IPS-11a (cell line): ENCODE measurements around the gene NECTIN4.
"Not testable (repeated sequence)": the region's sequence is repeated elsewhere in the genome, so short reads cannot be mapped to it uniquely, and the experiment has no call there.

Experiments
- H3K4me3 ChIP-seq: one replicate; pipeline ENCODE4 v1.5.1; 2013; ENCODE audit warnings: low read depth, low read length, control low read depth

NECTIN4 gene

DNA sequence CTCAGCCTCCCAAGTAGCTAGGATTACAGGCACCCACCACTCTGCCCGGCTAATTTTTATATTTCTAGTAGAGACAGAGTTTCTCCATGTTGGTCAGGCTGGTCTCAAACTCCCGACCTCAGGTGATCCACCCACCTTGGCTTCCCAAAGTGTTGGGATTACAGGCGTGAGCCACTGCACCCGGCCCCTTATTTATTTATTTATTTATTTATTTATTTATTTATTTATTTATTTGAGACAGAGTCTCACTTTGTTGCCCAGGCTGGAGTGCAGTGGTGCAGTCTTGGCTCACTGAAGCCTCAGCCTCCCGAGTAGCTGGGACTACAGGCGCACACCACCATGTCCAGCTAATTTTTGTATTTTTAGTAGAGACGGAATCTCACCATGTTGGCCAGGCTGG lies 23.7 kb downstream of the NECTIN4 start:
- not testable (repeated sequence) for H3K4me3 ChIP-seq

DNA sequence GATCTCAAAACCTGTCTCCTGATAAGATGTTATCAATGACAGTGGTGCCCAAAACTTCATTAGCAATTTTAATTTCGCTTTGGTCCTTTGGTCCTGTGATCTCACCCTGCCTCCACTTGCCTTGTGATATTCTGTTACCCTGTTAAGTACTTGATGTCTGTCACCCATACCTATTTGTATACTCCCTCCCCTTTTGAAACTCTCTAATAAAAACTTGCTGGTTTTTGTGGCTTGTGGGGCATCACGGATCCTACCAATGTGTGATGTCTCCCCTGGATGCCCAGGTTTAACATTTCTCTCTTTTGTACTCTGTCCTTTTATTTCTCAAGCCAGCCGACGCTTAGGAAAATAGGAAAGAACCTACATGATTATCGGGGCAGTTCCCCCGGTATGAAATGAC lies 25.4 kb downstream of the NECTIN4 start:
- H3K4me3 ChIP-seq: not testable (repeated sequence)

DNA sequence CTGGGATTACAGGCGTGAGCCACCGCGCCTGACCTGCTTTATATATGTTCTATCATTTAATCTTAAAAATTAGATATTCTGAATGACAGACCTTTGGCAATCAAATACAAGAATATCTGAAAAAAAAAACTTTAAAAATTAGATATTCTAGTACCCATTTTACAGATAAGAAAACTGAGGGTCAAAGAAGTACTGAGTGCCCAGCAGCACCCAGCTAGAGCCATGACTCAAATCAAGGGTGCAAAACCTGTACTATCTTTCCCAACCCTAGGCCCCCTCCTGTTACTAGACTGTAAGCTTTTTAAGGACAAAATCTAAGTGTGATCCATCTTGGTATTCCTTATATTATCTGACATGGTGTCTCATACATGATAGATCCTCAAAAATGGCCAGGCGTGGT lies 27.9 kb downstream of the NECTIN4 start:
- H3K4me3 ChIP-seq: no peak overlapping the region

DNA sequence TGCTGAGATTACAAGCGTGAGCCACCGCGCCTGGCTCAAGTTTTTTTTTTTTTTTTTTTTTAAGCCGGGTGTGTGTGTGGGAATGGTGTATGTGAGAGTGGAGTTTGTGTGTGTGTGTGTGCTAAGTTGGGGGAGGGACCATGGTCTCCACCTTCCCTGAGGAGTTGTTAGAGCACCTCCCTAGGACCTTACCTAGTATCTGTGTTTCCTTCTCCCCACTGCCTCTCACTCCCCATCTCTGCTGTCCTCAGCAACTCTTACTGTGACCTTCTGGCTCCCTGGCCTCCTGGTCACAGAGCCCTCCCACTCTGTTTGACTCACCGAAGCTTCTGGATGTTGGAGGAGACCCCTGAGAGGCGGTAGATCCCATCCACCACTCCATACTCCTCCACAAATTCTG lies 30.1 kb downstream of the NECTIN4 start:
- no peak overlapping the region for H3K4me3 ChIP-seq

DNA sequence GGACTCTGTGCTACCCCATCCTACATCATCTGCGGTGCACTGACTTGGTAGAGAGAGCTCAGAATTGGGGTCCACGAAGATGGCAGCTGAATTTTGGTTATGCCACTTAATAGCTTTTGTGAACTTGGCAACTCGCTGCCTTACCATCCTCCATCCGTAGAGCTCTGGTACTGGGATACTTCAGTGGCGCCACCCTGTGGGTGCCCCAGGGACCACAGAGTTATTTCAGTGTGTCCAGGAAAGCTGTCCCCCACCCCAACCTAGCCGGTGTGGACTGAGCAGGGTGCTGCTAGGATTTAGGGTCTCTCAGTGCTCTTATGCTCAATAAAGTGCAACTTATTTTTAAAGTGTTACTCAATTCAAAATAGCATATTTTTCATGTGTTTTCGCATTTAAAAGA lies 34.6 kb downstream of the NECTIN4 start:
- H3K4me3 ChIP-seq: no peak overlapping the region

DNA sequence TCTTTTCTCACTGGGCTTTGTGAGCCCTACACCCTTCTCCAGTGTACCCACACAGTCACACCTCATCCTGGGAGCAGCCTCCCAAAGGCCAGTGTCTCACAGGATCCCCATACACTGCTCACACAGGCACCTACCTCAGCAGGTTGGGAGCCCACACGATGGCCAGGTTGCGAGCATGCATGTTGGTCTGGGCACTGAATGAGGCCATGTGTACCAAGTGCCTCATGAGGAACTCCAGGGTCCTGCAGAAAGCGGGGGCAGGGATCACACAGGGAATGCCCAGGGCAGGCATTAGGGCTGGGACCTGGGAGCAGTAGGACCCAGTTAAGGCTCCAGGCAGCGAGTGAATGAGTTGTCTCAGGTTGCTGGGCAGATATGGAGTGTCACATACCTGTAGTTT lies 35.1 kb downstream of the NECTIN4 start:
- no peak overlapping the region for H3K4me3 ChIP-seq

DNA sequence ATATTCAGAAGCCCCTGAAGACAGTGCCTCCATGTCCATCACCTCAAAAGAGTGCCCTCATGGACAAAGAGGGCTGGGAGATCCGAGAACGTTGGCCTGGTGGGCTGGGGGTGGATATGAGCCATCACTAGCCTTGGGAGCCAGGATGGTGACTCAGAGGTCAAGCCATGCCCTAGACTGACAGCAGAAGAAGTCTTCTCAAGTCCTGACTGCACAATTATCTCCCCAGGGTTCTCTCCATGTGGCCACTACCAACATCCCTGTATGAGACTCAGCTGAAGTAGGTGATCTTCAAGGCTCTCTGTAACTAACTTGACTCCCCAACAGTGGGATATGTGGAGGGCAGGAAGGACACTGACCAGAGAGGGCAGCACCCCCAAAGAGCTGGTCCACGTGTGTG lies 36.5 kb downstream of the NECTIN4 start:
- H3K4me3 ChIP-seq: no peak overlapping the region

DNA sequence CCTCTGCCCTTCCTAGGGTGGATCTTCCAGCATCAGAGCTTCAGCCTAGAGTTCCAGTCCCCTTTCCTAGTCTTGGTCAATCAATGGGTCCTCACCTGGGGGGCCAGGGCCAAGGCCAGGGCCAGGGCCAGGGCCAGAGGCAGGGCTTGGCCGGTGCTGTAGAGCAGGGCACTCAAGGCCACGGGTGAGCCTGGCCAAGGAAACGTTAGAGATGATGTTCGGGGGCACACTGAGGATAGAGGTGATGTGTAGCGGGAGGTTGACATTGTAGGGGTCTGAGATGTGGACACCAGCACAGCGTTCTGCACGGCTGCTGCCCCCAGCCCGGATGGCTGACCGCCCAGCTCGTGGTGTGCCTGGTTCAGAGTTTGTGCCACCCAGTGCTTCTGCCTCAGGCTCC lies 38.1 kb downstream of the NECTIN4 start:
- no peak overlapping the region for H3K4me3 ChIP-seq

DNA sequence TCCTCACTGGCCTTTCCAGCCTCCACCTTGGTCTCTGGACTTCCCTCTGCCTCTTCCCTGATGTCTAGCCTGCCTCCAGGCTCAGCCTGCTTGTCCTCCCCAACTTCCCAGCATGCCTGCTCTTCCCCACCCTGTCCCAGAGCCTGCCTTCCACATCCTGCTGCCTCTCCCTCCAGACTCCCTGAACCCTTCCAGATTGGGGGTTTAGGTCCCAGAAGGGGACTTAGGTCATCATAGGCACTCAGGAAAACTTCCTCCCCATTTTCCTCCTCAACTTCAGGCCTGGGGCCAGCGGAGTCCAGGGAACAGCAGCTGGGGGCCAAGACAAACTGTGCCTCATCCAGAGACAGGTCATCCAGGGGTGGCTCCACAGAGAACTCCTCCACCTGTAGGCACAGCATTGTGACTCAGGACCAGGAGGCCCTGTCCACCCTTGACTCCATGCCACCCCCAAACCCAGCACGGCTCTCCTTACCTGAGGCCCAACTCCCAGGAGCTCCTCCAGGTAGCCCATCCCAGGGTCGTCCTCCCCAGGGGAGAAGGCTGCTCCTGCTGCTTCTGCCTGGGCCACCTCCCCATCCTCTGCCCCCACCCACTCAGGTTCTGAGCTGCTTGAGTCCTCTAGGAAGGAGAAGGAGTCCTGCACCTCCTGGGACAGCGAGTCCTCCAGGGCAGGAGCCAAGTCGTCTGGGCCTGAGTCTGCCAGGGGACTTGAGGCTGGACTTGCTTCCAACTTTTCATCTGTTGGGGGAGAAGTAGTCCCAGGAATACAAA lies 40.2 kb downstream of the NECTIN4 start:
- no peak overlapping the region for H3K4me3 ChIP-seq

DNA sequence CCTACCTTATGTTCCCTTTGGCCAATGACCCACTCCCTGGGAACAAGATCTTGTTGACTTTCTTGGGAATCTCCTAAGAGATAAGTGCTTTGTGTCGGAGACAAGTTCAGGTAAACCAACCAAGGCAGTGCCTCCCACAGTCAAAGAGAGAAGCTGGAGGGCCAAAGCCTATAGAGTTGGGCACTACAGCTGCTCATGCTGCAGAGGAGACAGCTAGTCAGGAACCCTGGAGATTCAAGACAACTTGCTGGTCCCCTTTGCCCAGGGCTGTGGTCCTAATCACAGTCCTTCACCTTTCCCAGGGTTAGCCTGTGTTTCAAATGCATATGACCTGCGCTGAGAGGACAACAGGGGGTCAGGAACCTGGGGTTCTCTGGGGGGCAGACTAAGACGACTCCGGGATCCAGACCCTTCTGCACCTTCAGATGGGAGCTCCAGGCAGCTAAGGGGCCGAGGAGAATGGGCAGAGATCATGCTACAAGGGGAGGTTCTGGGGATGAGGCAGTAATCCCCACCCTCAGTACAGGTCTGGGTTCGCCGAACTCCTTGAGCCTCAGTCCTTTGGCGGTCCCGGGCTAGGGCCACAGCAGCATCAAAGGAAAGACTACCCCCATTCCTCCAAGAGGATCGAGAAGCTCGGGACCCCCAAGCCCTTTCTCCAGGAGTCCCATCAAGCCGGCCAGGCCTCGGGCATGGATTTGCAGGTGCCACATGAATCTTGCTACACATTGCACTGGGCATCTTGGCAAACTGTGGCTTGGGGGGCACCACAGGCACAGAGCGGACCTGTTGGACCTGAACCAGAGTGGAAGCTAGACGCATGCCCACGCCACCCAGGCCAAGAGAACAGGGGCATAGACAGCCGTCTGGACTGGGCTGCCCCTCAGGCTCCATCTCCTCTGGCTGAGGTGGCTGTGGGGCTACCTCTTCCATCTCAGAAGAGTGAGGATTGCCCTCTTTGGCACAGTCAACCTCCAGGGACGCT lies 41.6 kb downstream of the NECTIN4 start:
- H3K4me3 ChIP-seq: no peak overlapping the region

DNA sequence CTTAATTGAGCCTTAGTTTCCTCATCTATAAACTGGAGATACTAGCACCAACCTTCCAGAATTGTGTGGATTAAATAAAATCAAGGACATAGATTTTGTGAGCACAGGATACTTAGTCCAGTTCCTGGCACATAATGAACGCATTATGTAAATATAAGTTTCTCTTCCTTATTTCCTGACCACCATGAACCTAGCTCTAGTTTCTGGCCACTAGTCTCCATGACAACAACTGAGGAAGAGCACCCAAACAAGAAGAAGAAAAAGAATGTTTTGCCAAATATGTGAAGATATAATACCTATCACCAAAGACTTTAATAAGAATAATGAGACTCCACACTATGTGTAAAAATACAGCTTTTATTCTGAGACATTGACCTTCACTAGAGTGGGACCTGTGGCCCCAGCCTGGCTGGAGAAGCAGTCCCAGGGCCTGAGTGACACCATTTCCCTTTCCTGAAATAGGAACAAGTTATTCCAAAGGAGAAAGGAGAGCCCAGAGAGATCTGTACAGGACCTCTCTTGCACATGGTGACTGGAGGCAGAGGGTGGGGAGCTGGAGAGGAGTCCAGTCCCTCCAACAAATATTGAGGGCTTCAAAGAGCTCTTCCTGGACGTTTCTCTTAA lies 42.6 kb downstream of the NECTIN4 start:
- H3K4me3 ChIP-seq: peak overlapping the region; percentile 90

DNA sequence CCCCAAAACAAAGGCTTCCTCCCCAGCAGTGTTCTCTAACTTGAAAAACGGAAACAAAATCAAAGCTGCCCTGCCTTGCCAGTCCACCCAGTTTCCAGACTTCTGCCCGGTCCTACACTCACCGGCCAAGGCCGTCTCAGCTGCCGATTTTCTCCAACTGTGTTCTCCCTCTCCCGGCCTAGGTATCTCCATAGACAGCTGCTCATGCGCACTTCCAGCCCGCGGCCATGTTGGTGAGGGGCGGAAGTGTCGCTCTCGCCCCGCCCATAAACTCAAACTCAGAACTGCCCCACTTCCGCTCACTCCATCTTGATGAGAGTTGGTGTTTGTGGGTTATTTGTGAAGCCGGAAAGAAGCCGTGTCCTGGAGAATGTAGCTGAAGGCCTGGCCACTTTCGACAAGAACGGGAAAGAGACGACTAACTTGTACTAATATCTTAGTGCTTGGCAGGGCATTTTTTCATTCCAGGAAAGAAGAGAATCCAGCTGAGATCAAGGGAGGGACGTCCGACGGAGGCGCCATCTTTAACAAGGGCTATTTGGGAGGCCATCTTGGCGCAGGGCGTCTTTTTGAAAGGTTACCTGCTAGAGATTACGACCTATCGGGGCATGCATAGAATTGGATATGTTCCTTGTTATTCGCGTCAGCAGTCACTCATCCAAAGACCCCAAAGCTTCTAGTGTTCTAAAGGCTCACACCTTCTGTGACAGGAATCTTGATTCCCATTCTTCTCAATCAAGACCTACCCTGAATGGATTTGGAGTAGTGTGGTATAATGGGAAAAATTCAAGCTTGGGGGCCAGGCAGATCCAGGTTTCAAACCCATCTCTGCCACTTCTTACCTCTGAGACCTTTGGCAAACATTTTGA lies 43.4 kb downstream of the NECTIN4 start, which contains the start of gene USF1:
Gene USF1, minus strand, starts transcription at position 242 of the 869 bp plus-strand sequence. CDS start 2,702 bp downstream, outside the sequence.
- H3K4me3 ChIP-seq: peak within 1 kb of the TSS; percentile 90

DNA sequence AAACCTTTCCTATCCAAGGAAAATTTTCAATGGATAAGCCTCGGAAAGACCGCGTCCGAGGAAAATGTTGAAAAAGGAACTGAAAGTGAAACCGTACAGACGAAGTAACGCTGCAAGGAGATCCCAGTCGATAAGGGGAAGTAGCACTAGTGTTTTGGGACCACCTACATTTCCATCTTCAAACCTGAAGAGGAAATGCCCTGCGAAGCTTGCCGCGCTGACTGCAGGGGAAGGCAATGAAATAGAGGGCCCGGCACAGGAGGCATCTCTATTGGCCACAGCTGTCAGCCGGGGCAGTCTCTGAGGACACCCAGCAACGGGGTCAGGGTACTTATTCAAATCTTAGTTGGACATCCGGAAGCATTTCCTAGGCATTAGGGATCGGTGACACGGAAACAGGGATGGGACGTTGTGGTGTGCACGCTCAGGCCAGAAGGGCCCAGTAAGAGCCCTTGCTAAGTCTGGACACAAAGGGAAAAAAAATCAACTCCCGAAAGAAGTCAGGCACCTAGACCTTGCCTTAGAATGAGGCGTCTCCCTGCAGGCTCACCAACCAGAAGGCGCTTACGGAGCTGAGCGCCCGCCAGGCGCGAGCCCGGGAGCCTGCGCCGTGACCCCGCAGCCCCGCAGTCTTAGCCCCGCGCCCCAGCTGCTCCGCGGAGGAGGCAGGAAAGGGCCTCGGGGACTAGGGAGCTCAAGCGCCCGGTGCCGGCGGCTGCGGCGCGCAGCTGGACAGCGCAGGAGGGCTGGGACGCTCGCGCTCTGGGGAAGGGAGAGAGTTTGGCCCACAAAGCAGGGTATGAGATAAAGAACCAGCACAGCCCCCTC lies 44.2 kb downstream of the NECTIN4 start:
- H3K4me3 ChIP-seq: peak overlapping the region; percentile 90

DNA sequence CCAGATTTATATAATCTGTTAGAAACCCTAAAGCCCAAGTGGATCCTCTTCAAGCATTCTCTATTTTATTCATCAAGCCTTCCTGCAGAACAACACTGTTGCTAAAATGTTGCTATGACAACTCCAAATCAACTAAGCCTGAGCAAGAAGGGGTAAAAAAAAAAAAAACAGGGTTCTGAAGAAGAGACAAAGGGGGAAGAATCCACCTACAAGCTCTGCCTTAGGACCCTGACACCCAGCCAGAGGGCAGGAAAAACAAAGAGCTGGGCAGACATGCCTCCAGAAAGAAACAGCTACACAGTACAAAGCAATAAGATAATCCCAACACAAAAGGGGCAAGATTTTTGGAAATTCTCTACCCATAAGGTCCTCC lies 44.8 kb downstream of the NECTIN4 start:
- H3K4me3 ChIP-seq: peak overlapping the region; percentile 90

DNA sequence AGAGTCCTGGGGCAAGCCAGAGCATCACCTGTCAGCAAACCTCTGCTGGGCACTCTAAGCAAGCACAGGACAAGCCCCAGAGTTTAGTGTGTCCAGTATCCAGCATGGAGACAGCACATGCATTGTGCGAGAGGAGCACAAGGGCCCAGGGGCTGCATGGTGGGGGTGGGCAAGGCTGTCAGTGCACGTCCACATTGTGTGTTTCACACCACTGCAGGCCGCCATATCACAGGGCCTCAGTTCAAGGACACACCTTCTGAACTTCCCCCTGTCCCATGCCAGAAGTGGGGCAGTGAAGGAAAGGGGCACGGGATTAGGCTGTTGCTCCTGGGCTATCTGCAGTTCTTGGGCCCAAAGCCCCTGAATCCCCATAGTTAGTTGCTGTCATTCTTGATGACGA lies 49.8 kb downstream of the NECTIN4 start:
- no peak overlapping the region for H3K4me3 ChIP-seq

DNA sequence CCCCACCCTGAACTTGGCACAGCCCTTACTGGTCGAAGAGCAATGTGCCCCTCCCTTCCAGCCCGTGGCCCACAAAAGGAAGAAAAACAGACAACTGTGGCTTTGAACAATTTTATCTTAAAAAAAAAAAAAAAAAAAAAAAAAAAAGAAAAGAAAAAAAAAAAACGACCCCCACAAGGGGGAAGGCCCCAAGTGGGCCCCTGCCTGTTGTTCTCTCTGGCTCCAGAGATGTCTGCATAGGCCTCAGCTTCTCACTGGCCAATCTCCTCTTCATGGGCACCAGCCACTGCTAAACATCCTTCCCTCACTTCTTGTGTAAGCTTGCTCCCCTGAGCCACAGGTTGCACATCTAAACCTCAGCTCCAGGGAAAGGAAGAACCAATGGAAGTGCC lies 50.2 kb downstream of the NECTIN4 start:
- H3K4me3 ChIP-seq: peak overlapping the region; percentile 88

DNA sequence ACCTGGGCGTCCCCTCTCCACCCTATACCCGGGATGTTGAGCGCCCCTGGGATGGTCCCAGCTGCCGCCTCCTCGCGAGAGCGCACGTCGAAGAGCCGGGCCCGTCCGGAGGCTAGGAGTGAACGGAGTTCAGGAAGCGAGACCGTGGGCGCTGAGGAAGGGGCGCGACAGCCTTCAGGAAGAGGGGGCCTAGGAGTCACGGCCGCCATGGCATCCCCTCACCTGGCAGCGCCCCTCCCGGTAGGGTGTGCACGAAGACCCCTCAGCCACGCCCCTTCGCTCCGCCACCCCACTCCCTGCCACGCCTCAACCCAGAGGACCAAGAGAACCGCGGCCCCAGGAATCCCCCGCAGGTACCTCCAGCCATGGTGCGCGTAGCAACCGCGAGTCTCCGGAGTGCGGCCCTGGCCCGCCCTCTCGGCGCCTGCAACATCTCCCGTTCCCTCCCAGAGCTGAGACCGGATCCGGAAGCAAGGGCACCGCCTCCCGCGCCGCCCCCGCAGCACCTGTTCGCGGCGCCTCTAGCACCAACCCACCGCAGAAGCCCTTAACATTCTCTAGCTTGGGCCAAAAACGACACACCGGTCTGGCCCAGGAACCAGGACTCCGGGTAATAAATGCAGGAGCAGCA lies 50.7 kb downstream of the NECTIN4 start, which contains the start of gene TSTD1:
Gene TSTD1, minus strand, starts transcription at position 442 of the 631 bp plus-strand sequence. Its CDS starts 75 bp downstream, at position 367.
- H3K4me3 ChIP-seq: peak within 1 kb of the TSS; percentile 88

DNA sequence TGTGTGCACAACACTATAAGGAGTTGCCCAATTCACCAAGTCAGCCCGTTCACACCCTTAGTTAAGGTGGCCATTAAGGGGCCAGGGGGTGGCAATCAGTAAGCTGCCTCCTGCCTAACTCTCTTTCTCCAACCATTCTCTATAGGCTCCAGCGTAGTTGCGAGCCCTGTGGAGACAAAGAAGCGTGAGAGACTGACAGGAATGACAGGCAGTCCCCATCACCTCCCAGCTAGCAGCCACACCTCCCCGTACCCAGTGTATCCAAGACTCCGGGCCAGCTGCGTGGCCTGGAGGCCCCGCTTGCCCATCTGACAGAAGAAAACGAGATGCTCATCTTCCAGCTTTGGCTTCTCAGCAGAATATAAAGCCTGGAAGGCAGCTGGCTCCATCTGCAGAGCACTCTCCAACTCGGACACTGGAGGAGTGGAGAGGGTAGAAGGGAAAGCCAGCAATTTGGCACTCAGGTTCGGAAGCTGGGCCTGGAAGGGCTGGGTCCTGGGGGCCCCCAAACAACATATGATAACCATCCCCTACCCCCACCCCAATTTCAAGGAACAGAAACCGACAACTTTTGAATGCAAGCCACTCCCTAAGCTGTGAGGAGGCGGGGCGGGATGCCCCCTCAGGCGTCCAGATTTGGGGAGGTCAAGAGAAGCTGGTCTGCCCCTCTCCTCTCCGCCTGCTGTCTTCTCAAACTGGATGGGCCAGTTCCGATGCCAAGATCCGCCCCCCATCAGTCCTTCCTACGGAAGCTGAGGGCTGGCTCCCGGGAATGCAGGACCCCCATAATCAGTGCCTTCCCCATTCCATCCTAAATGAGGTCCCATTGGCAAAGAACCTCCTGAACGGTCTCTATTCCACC lies 51.5 kb downstream of the NECTIN4 start:
- H3K4me3 ChIP-seq: peak overlapping the region; percentile 88
